ENCODE data around the gene GSTP1.
A peak's percentile ranks its signal among the peaks of the same experiment; 100 is the strongest.
"Not testable (repeated sequence)": the region's sequence is repeated elsewhere in the genome, so short reads cannot be mapped to it uniquely, and the experiment has no call there.

GSTP1 gene

DNA sequence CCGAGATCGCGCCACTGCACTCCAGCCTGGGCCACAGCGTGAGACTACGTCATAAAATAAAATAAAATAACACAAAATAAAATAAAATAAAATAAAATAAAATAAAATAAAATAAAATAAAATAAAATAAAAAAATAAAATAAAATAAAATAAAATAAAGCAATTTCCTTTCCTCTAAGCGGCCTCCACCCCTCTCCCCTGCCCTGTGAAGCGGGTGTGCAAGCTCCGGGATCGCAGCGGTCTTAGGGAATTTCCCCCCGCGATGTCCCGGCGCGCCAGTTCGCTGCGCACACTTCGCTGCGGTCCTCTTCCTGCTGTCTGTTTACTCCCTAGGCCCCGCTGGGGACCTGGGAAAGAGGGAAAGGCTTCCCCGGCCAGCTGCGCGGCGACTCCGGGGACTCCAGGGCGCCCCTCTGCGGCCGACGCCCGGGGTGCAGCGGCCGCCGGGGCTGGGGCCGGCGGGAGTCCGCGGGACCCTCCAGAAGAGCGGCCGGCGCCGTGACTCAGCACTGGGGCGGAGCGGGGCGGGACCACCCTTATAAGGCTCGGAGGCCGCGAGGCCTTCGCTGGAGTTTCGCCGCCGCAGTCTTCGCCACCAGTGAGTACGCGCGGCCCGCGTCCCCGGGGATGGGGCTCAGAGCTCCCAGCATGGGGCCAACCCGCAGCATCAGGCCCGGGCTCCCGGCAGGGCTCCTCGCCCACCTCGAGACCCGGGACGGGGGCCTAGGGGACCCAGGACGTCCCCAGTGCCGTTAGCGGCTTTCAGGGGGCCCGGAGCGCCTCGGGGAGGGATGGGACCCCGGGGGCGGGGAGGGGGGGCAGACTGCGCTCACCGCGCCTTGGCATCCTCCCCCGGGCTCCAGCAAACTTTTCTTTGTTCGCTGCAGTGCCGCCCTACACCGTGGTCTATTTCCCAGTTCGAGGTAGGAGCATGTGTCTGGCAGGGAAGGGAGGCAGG lies at the start of gene GSTP1:
Gene GSTP1, plus strand, starts transcription at position 566 of the 958 bp plus-strand sequence. Its CDS starts 32 bp downstream, at position 598.
- peak; percentile 14 for DNase-seq

- DNase-seq, result no peak
These were observed 49.4 kb upstream of the GSTP1 start for GRCh38 chr11:67534070-67534679.

GRCh38 chr11:67535561-67535960 lies 48.1 kb upstream of the GSTP1 start:
- DNase-seq, result no peak

GRCh38 chr11:67538306-67538705 lies 45.3 kb upstream of the GSTP1 start:
- no peak for DNase-seq

DNA sequence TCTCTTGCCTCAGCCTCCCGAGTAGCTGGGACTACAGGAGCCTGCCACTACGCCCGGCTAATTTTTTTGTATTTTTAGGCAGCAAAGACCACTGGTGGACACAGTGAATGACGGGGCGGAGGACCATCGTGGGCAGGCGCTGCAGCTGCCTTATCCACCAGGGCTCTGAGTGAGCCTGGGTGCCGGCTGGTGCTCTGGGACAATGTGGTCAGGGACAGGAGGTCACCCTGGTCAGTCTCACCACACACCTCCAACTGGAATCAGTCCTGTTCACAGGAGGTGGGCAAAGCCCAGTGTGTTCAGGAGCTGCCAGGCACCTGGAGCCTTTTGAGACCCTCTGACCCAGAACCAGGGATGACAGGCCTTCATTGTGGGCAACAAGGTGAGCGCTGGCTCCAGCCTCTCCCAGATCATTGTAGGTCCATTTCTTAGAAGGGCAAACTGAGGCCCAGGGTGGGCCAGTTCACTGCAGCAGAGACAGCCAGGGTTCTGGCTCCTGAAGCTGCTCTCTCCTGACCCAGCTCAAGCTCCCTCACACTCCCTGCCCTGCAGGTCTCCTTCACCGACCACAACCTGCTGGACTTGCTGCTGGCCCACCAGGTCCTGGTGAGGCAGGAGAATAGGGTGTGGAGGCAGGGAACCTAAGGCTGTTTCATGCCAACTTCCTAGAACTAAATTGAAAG lies 44.6 kb upstream of the GSTP1 start:
- no peak for DNase-seq

GRCh38 chr11:67539550-67539949 lies 44.1 kb upstream of the GSTP1 start:
- DNase-seq, result no peak

DNA sequence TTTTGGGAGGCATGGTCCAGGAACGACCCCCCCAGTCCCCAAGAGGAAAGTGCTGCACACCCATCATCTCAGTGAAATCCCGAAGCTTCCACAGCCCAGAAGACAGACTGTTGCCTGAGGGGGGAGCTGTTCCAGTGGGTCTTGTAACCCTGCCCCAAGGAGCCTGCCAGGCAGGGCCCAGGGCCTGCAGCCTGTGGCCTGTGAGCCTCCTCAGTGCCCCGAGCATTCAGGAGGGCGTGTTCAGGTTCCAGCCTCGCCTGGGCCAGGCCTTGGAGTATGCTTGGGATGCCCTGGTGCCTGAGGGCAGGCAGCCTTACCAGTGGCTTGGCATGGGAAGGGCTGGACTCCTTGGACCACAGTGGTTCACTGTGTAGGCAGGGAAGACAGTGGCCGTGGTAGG lies 42.4 kb upstream of the GSTP1 start:
- DNase-seq, result no peak

- no peak for DNase-seq
These were observed 41.4 kb upstream of the GSTP1 start for GRCh38 chr11:67542169-67542568.

DNA sequence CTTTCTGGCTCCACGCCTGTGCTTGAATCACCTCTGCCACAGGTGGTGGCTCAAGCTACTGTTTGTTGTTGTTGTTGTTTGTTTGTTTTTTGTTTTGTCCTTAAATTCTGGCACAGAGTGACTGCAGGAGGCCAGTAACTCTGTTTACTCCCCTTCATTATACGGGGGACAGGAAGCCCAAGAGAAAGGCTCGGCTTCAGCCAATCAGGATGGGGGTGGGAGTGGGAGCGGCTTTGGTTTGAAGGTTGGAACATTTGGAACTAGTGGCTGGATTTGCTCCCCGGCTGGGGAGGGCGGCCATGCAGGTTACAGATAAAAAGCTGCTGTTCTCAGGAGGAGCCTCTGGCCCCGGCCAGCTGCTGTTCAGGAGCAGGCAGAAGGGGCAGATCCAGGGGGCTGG lies 40.6 kb upstream of the GSTP1 start:
- no peak for DNase-seq

DNA sequence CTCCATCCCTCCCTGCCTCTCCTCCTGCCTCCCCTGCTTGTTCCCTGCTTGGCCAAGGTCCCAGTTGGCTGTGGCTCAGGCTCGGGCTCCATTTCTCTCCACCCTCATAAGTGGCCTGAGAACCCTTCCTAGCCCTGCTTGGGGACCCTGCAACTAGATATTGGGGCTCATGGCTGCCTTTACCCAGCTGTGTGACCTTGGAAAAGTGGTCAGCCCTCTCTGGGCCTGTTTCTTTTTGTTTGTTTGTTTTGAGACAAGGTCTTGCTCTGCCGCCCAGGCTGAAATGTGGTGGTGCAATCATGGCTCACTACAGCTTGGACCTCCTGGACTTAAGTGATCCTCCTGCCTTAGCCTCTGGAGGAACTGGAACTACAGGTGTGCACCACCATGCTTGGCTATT lies 40.0 kb upstream of the GSTP1 start:
- DNase-seq, result no peak

DNA sequence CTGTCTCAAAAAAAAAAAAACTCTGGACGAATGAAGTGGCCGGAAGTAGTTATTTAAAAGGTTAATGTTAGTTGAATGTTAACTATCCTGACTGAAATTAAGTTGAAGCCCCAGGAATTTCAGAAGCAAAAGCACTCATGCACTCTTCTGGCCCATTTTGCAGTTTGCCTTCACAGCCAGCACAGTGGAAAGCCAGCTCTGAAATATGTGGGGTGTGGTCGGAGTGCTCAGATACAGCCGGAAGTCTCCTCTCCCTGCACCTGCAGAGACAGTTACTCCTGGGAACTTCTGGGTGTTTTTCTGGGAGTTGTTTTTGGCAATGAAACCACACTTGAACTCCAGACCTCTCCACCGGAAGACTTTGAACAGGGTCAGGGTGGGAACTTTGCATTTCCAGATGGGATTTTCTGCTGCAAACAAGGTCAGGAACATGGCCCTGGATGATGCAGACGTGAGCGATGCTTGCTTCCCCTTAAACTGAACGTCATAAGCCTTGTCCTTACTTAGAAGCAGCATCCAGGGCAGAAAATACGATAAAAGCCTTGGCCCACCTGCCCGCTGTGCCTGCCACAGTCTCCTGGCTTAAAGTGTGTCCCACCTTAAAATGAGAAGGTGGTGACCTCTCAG lies 38.9 kb upstream of the GSTP1 start:
- DNase-seq, result no peak

GRCh38 chr11:67545280-67545679 lies 38.3 kb upstream of the GSTP1 start:
- no peak for DNase-seq

DNA sequence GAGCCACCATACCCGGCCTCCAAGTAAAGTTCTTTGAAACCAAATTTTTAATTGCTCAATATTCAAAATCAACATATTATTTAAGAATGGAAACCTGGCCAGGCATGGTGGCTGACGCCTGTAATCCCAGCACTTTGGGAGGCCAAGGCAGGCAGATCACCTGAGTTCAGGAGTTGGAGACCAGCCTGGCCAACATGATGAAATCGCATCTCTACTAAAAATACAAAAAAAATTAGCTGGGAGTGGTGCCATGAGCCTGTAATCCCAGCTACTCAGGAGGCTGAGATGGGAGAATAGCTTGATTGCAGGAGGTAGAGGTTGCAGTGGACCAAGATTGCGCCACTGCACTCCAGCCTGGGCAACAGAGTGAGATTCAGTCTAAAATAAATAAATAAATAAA lies 35.5 kb upstream of the GSTP1 start:
- DNase-seq, result not testable (repeated sequence)

DNA sequence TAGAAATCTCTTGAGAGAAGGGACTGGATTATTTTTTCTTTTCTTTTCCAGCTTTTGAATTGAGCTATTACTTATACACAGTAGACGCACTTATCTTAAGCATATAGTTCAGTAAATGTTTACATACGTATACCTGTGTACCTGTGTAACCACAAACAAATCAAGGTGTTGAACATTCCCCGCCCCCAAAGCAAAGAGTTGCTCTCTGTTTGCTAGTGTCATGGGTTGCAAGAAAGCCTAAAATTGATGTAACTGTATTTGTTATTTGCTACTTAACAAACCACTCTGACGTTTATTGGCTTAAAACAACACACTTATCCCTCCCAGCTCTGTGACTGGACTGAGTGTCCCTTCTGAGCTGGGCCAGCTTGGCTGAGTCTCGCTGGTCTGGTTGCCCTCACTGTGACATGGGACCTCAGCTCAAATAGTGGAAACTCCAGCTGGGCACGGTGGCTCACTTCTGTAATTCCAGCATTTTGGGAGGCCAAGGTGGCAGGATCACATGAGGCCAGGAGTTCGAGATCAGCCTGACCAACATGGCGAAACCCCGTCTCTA lies 35.0 kb upstream of the GSTP1 start:
- DNase-seq, result peak; percentile 9

GRCh38 chr11:67551127-67551526 lies 32.5 kb upstream of the GSTP1 start:
- no peak for DNase-seq

DNA sequence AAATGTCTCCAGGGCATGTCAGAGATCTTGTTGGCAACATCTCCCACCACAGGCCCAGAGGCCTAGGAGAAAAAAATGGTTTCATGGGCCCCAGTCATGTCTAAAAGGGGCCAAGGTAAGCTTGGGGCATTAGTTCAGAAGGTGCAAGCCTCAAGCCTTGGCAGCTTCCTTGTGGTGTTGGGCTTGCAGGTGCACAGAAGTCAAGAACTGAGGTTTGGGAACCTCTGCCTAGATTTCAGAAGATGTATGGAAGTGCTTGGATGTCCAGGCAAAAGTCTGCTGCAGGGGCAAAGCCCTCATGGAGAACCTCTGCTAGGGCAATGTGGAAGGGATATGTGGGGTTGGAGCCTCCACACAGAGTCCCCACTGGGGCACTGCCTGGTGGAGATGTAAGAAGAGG lies 31.9 kb upstream of the GSTP1 start:
- not testable (repeated sequence) for DNase-seq

DNA sequence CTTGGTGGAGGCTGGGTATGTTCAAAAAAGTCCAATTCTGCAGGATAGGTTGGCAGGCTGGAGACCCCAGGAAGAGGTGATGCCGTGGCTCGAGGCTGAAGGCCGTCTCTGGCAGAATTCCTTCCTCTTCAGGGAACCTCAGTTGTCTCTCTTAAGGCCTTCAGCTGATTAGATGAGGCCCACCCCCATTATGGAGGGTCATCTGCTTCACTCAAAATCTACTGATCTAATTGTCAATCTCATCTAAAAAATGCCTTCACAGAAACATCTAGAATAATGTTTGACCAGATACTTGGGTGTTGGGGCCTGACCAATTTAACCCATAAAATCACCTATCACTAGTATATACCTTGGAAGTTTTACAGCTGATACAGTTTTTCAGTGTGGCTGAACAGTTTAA lies 27.4 kb upstream of the GSTP1 start:
- DNase-seq, result no peak

DNA sequence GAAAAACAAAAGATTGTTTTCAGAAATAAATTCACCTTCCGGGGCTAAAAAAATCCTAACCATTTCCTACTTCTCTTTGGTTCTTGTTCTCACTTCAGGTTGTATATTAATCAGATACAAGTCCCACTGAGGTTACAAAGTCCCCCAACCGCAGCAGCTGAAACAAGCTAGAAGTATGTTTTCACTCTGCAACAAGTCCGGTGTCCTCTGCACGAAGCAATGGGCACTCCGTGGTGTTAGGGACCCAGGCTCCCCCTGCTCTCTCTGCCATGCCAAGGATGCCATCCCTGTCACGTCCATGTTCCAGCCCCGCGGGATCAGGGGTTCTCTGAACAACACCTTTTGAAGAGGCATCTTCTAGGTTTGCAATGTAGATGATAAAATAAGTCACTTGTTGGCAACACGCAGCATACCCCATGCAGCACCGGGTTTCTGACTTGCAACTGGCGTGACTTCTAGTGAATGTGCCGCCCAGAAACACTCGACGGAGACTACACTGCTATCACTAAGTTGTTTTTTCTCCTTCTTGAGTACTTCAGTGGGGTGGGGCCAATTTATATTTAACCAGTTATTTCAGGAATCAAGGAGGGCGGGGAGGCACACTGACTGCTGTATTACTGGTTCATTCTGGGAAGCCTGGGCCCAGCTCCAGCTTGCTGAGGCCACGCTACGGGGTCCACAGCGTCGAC lies 25.4 kb upstream of the GSTP1 start:
- no peak for DNase-seq

DNA sequence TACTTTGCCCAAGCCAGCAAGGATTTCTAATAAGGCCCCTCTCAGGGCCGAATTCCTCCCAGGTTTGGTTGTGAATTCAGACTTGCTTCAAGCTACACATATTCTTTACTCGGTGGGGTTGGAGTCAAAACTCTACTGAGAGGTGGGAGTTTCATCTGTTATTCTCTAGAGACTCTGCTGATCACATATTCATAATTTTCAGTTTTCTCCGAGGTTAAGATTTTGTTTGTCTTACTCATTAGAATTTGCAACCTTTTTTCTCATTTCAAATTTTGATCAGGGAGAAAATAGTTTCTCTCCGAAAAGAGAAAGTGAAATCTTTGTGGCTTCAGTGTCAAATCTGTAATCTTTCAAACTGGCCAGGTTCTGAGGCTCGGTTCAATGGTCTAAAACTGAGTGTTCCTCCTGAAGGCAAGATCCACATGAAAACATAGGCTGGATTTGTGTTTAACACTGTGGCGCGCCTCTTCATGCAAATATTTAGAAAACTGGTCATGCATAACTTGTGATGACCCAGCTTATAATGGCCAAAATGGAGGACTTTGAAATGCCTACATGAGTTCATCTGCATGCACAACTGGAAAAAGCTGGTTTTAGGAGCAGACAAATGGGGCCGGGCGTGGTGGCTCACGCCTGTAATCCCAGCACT lies 21.5 kb upstream of the GSTP1 start:
- no peak for DNase-seq

- no peak for DNase-seq
These were observed 20.5 kb upstream of the GSTP1 start for GRCh38 chr11:67562963-67563704.

DNA sequence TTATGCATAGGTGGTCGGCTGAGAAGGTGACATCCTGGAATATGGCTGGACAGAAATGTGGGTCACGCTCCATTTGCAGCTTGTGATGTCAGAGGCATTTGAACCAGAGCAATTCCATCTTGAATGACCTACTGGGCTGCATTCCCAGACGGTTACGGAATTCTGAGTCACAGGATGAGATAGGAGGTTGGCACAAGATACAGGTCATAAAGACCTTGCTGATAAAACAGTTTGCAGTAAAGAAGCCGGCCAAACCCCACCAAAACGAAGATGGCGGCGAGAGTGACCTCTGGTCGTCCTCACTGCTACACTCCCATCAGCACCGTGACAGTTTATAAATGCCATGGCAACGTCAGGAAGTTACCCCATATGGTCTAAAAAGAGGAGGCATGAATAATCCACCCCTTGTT lies 19.9 kb upstream of the GSTP1 start:
- DNase-seq, result not testable (repeated sequence)

Measured in NCI-H774 (cell line).